ENCODE measurements around the gene CDKAL1. TPM values are rescaled to one million over a fixed set of nuclear protein-coding genes. Genes with fewer than 3 reads are reported as not detected.
A peak's percentile ranks its signal among the peaks of the same experiment; 100 is the strongest.
"Not testable (repeated sequence)": the region's sequence is repeated elsewhere in the genome, so short reads cannot be mapped to it uniquely, and the experiment has no call there.

The CDKAL1 gene
- total and polyA plus RNA-seq, 2 experiments from 2014 or later: 12.2 to 13.7 TPM

- no peaks in the 10 kb centered on the region for H3K4me1 ChIP-seq (ENCODE audit: low read depth)
These were observed 46.8 kb downstream of the CDKAL1 start for GRCh38 chr6:20581070-20581469.

GRCh38 chr6:20582586-20583443 lies 48.6 kb downstream of the CDKAL1 start:
- no peaks in the 10 kb centered on the region for H3K4me1 ChIP-seq (ENCODE audit: low read depth)
- H3K9me3 ChIP-seq (ENCODE audit: low read depth): no peaks in the 10 kb centered on the region
- DNase-seq (ENCODE audit: low read depth in 1 of 2, low spot score in 1 of 2): no peak
- H3K4me3 ChIP-seq: no peak overlapping the region
- no peak for TF ChIP-seq CTCF (IDR thresholded peaks at IDR 0.05; ENCODE audit: low read depth, low read length)
- H3K27ac ChIP-seq: no peak overlapping the region
- no peaks in the 10 kb centered on the region for H3K36me3 ChIP-seq
- H3K27me3 ChIP-seq: no peaks in the 10 kb centered on the region

More at GRCh38 chr6:20581070-20581469, 46.8 kb downstream of the CDKAL1 start:
- TF ChIP-seq CTCF (IDR thresholded peaks at IDR 0.05; ENCODE audit: low read depth, low read length): no peak
- Histone ChIP-seq H3K27ac (no peak overlapping the region), H3K9me3 (ENCODE audit: low read depth) (no peaks in the 10 kb centered on the region), H3K27me3 (no peaks in the 10 kb centered on the region), H3K4me3 (no peak overlapping the region), H3K36me3 (no peaks in the 10 kb centered on the region)
- DNase-seq (ENCODE audit: low read depth in 1 of 2, low spot score in 1 of 2): no peak

- Histone ChIP-seq H3K36me3 (no peaks in the 10 kb centered on the region), H3K27me3 (no peaks in the 10 kb centered on the region), H3K9me3 (ENCODE audit: low read depth) (no peaks in the 10 kb centered on the region), H3K27ac (no peak overlapping the region), H3K4me1 (ENCODE audit: low read depth) (no peaks in the 10 kb centered on the region), H3K4me3 (no peak overlapping the region)
- no peak for DNase-seq (ENCODE audit: low read depth in 1 of 2, low spot score in 1 of 2)
- TF ChIP-seq CTCF (IDR thresholded peaks at IDR 0.05; ENCODE audit: low read depth, low read length): no peak
These were observed 49.2 kb downstream of the CDKAL1 start for GRCh38 chr6:20583444-20583800.

GRCh38 chr6:20584100-20584731 lies 50.0 kb downstream of the CDKAL1 start:
- TF ChIP-seq CTCF (IDR thresholded peaks at IDR 0.05; ENCODE audit: low read depth, low read length): no peak
- H3K27me3 ChIP-seq: no peaks in the 10 kb centered on the region
- no peak overlapping the region for H3K4me3 ChIP-seq
- no peak overlapping the region for H3K27ac ChIP-seq
- no peaks in the 10 kb centered on the region for H3K4me1 ChIP-seq (ENCODE audit: low read depth)
- no peak for DNase-seq (ENCODE audit: low read depth in 1 of 2, low spot score in 1 of 2)
- no peaks in the 10 kb centered on the region for H3K36me3 ChIP-seq
- no peaks in the 10 kb centered on the region for H3K9me3 ChIP-seq (ENCODE audit: low read depth)

- Histone ChIP-seq H3K9me3 (ENCODE audit: low read depth) (no peaks in the 10 kb centered on the region), H3K27ac (no peak overlapping the region), H3K27me3 (no peaks in the 10 kb centered on the region), H3K36me3 (no peaks in the 10 kb centered on the region), H3K4me1 (ENCODE audit: low read depth) (no peaks in the 10 kb centered on the region), H3K4me3 (no peak overlapping the region)
- peak in 1 of 2 donors; percentile 67 for DNase-seq (ENCODE audit: low read depth in 1 of 2, low spot score in 1 of 2)
- TF ChIP-seq CTCF (IDR thresholded peaks at IDR 0.05; ENCODE audit: low read depth, low read length): no peak
These were observed 55.0 kb downstream of the CDKAL1 start for GRCh38 chr6:20589266-20589665.

GRCh38 chr6:20590476-20590875 lies 56.2 kb downstream of the CDKAL1 start:
- not testable (repeated sequence) for H3K27me3 ChIP-seq; DNase-seq (ENCODE audit: low read depth in 1 of 2, low spot score in 1 of 2); H3K4me3 ChIP-seq; H3K9me3 ChIP-seq (ENCODE audit: low read depth); H3K36me3 ChIP-seq; H3K27ac ChIP-seq; H3K4me1 ChIP-seq (ENCODE audit: low read depth)

GRCh38 chr6:20594299-20594853 lies 60.1 kb downstream of the CDKAL1 start:
- not testable (repeated sequence) for DNase-seq (ENCODE audit: low read depth in 1 of 2, low spot score in 1 of 2); H3K9me3 ChIP-seq (ENCODE audit: low read depth); H3K4me1 ChIP-seq (ENCODE audit: low read depth); H3K36me3 ChIP-seq; H3K4me3 ChIP-seq; H3K27ac ChIP-seq; H3K27me3 ChIP-seq

Measured in cardiac muscle cell (in vitro differentiated cells and primary cell).